GM23338 (cell line): ENCODE measurements around the gene EREG.

ENCODE experiments used
- CREB1 ChIP-seq: fragments of 250-450 bp; sonication (Bioruptor Pico); IDR thresholded peaks from 2 replicates; pipeline ENCODE4 v1.5.0; 2020; ENCODE audit warnings: low read depth, mild to moderate bottlenecking, moderate library complexity
- CTCF ChIP-seq, 2 experiments: fragments of 200-600 bp in 1 of 2; sonication (generic) in 1 of 2; conservative IDR thresholded peaks; 2 replicates each; pipeline versions ENCODE4 v1.5.1 to v1.6.1; 2016 to 2017; ENCODE audit warnings: antibody characterized with exemption in 2 of 2, low read depth in 2 of 2, mild to moderate bottlenecking in 2 of 2, moderate library complexity in 1 of 2
- EZH2 ChIP-seq: fragments of 200-600 bp; sonication (generic); IDR thresholded peaks from one replicate; pipeline ENCODE4 v1.8.0; 2017; ENCODE audit warnings: antibody characterized with exemption, mild to moderate bottlenecking, low read depth; ENCODE audit not compliant: unreplicated experiment
- POLR2AphosphoS5 ChIP-seq: IDR thresholded peaks from 2 replicates; pipeline ENCODE4 v1.6.1; 2016; ENCODE audit warnings: antibody characterized with exemption, low read depth
- REST ChIP-seq: IDR thresholded peaks from one replicate; pipeline ENCODE4 v1.6.1; 2018; ENCODE audit warnings: antibody characterized with exemption; ENCODE audit not compliant: unreplicated experiment

- no peak for TF ChIP-seq CREB1
- TF ChIP-seq CTCF (conservative IDR thresholded peaks at IDR 0.05; ENCODE audit: low read depth in 2 of 2), result no peak
- no peak for TF ChIP-seq REST
- no peak for TF ChIP-seq EZH2
- TF ChIP-seq POLR2AphosphoS5, result no peak
These were observed 43.7 kb downstream of the EREG start for GRCh38 chr4:74408639-74409038.
